ENCODE data around the gene LUZP4.
"Not testable (repeated sequence)": the region's sequence is repeated elsewhere in the genome, so short reads cannot be mapped to it uniquely, and the experiment has no call there.

LUZP4 gene

DNA sequence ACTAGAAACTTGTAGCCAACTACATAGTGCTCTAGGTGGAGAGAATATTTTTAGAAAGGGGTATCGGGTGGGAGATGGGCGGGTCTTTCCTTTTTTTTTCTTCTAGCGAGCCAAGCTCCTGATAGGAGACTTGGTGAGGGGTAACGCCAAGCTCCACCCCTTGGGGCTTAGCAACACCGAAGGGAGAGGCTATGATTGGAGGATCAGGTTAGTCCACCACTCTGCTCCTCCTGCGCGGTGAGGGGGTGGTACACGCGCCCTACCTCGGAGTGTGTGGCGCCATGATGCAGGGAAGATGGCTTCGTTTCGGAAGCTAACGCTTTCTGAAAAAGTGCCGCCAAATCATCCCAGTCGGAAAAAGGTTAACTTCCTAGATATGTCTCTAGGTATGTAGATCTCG is at the start of gene LUZP4:
LUZP4 (plus strand) TSS at position 251 of the 400 bp plus-strand sequence; CDS start at position 296, 45 bp downstream.
- no peak for DNase-seq

GRCh38 chrX:115251458-115252233 is 37.9 kb upstream of the LUZP4 start:
- DNase-seq: no peak

DNA sequence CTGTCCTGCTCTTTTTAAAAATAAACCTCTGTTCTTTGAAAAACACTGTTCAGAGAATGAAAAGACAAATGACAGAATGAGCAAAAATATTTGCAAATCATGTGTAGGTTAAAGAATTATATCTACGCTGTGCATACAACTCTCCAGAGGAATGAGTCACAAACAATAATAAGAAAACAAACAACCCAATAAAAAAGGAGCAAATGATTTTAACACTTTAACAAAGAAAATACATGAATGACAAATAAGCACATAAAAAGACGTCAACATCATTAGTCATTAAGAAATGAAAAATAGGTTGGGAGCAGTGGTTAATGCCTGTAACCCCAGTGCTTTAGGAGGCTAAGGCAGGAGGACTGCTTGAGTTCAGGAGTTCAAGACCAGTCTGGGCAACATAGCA is 34.5 kb upstream of the LUZP4 start:
- no peak for DNase-seq

GRCh38 chrX:115257711-115258110 is 31.8 kb upstream of the LUZP4 start:
- DNase-seq: no peak

DNA sequence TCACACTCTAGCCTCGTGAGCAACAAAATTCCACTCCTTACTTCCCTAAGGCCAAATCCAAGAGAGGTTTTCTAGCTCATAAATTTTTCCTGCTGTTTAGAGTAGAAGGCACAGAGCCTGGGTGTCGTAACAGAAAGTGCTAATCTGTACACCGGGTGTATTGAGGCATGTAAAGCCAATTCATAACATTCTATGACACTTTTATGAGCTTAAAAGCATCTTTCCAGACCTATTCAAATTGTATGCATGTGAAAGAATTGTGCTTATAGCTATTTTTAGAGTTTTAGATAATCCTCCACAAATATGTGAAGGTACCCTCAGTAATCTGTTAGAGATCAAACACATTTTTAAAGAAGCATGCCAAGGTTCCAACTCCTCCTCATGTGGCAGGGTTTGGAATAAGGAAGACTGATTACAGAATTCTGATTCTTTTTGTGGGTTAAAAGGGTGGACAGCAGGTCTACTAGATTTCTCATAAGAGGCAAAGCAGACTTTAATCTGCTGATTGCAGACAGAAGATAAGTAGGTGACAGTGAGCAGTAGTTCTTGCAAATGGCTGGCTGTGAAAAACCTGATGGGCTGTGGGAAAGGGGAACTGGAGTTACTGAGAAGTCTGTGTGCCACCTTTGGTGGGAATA is 30.2 kb upstream of the LUZP4 start:
- no peak for DNase-seq

- DNase-seq: no peak
These were observed 29.2 kb upstream of the LUZP4 start for GRCh38 chrX:115260330-115260729.

DNA sequence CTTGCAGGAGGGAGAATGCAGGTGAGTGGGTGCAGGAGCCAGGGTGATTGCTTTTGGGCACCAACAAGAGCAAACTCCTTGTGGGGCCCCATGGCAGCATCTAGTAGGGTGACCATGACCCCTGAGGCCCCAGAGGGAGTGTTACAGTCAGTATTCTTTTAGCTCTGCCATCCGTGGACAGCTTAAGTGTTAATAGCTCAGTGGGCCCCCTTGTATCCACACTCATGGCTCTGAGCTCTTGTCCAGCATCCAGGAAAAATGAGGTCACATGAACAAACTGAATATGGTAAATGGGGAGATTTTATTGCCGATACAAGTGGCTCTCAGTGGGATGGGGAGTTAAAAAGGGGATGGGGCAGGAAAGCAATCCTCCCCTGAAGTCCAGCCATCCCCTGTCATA is 28.4 kb upstream of the LUZP4 start:
- DNase-seq: no peak

DNA sequence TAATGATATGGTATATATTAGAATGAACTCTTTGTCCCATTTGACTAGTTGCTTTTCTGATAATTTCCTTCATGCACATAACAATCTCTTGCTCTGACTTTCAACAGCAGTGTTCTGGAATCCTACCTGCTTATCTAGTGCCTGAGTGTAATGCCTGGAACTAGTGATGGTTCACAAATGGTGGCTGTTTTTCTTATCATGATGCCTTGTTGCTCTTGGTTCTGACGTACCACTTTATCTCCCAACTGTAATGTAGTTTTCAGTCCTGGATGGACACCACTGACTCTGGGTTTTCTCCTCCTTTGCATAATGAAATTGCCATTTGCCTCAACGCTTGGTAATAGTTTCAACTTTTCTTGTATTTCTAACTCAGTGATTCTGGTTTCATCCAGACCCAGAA is 25.5 kb upstream of the LUZP4 start:
- DNase-seq: no peak

GRCh38 chrX:115266300-115266699 is 23.2 kb upstream of the LUZP4 start:
- peak; percentile 6 to 56 (median 7) for DNase-seq

GRCh38 chrX:115268421-115268820 is 21.1 kb upstream of the LUZP4 start:
- DNase-seq: peak in 2 of 3 experiments; percentile 9 to 21

GRCh38 chrX:115269051-115269683 is 20.3 kb upstream of the LUZP4 start:
- no peak for DNase-seq

DNA sequence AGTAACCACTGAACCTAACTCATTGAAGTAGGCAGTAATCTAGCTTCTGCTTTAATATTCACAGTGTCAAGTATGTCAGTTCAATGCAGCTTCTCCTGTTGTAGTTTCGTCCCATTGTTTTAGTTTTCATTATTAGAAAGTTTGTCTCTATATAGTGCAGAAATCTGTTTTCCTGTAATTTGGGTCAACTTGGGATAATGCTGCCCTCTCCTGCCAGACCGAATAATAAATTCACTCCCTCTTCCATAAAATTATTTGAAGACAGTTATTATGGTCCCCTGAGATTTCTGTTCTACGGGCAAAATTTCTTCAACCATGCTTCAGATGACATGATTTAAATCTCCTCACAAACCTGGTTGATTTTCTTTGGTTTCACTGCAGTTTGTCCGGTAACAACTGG is 4.6 kb upstream of the LUZP4 start:
- no peak for DNase-seq

GRCh38 chrX:115297189-115297588 is 7.7 kb downstream of the LUZP4 start:
- DNase-seq: no peak

GRCh38 chrX:115311139-115311538 is 21.6 kb downstream of the LUZP4 start:
- no peak for DNase-seq

DNA sequence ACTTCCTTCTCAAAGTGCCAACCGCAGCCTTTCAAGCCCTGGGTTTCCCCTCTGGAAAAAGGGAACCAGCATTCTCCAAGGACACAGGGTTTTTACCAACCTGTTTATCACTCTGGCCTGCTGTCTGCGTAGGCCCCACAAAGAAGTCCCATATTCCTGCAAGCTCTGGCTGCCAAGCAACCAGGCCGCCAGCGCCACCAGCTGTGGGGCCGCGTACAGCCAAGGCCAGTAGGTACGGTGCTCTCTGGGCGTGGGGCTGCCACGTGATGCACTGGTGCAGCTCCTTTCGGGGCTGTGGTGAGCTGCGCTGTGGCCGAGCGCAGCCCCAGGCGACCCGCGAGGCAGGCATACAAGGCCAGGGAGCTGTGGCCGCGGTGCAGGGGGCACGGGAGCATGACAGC is 22.1 kb downstream of the LUZP4 start:
- DNase-seq: no peak

DNA sequence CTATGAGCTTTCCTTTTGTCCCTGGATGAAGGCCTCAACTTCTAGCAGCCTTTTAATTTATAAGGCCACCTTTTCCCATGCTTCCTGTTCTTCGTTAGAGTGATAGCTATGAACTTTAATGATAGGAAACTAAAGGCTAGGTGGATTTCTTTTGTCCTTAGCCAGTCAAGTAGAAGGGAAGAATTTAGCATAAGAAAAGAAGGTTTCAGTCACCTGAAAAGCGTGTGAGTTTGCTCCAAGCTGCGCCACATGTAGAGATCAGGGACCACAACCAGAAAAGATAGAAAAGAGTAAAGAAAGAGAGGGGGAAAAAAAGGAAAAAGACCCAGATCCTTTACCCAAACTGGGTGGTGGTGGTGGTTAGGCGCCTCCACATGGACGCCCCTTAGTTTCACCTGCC is 28.6 kb downstream of the LUZP4 start:
- DNase-seq: no peak

- no peak for DNase-seq
These were observed 32.9 kb downstream of the LUZP4 start for GRCh38 chrX:115322375-115322774.

DNA sequence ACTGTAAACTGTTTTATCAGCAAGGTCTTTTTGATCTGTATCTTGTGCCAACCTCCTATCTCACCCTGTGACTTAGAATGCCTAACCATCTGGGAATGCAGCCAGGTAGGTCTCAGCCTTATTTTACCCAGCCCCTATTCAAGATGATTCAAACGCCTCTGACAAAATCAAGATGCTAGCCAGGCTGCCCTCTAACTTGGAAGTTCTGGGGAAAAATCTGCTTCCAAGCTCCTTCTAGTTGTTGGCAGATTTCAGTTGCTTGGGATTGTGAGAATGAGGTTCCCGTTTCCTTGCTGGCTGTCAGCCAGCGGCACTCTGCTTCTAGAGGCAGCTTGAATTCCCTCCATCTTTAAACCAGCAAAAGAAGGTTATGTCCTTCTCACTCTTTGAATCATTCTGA is 34.7 kb downstream of the LUZP4 start:
- DNase-seq: no peak

DNA sequence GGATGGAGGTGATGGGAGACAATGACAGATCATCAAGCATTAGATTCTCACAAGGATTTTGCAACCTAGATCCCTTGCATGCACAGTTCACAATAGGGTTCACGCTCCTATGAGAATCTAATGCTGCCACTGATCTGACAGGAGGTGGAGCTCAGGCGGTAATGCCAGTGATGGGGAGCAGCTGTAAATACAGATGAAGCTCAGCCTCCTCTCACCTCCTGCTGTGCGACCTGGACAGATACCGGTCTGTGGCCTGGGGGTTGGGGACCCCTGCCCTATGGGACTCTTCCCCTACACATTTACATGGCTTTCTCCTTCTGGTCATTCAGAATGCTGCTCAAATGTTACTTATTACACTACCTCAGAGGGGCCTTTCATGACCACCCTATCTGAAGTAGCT is 39.8 kb downstream of the LUZP4 start:
- DNase-seq: not testable (repeated sequence)

GRCh38 chrX:115330498-115331168 is 41.1 kb downstream of the LUZP4 start:
- peak; percentile 50 to 81 (median 70) for DNase-seq

- no peak for DNase-seq
These were observed 43.3 kb downstream of the LUZP4 start for GRCh38 chrX:115332832-115333231.

GRCh38 chrX:115333446-115333845 is 43.9 kb downstream of the LUZP4 start:
- no peak for DNase-seq

DNA sequence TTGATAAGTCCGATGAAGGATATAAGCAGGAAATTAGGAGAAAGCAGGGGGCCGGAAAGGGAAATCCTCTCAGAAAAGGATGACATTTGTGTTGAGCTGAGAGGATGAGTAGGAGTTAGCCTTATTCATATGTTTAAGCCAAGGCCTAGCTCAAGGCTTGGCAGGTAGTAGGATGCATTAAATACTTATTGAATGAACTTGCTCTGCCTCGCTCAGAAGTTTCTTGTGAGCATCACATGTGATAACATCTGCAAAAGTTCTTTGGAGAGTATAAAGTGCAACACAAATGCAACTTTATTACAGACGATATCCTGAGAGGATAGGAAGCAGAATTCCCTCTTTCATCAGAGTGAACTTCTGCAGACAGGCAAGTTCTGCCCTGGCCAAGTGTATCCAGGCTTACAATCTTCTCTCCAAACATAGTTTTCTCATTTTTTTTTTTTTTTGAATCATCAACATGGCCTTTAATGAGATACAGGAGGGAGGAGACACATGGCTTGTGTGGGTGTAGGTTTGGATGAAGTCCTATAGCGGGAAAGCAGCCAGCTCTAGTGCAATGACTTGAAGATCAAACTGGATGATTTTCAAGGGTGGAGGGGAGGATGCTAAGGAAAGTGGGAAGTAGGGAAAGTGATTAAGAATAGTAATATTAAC is 48.1 kb downstream of the LUZP4 start:
- no peak for DNase-seq

All from NCI-H1417 (cell line).